ENCODE data around the gene ZC2HC1C.
A peak's percentile ranks its signal among the peaks of the same experiment; 100 is the strongest.

Gene ZC2HC1C

GRCh38 chr14:75069121-75069810 is at the start of gene ZC2HC1C:
TSS of gene ZC2HC1C (plus strand) at chr14:75069641. CDS start at chr14:75070574, 933 bp downstream.
- peak; percentile 69 for DNase-seq

GRCh38 chr14:75022655-75023054 is 46.8 kb upstream of the ZC2HC1C start:
- DNase-seq, result peak; percentile 10

- no peak for DNase-seq
Measured at GRCh38 chr14:75023108-75023507, 46.3 kb upstream of the ZC2HC1C start.

GRCh38 chr14:75025082-75025481 is 44.4 kb upstream of the ZC2HC1C start:
- no peak for DNase-seq

DNA sequence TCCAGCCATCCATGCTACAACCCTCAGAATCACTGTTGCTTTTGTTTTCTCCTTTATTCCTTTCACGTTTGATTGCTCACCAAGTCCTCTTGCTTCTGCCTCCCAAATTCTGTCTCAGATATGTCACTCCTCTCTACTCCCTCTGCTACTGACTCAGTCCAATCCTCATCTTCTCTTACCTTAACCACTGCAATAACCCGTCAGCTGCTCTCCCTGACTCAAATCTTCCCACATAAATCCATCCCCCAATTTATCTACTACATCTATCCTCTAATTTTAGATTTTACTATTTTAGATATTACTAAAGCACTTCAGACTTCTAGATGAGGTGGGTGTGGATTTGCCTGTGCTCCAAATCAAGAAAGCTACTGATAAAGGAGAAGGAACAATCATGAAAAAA is 43.6 kb upstream of the ZC2HC1C start:
- DNase-seq, result no peak

DNA sequence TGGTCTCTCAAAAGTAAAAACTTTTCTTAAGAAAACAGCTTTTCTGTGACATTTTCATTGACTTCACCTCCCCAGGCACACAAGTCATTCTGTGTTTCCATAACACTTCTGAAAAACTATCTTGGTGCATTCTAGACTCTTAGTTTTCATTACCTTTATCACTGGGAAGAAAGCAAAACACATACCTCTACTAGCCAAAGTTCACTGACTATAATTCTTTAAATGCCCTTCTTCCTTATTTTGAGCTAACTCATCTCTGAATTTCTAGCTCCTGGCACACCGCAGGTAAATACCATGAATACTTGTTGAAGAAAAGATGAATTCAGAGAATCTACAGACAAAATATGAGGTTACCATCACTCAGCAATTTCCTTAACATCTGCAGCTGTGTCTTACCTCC is 39.3 kb upstream of the ZC2HC1C start:
- DNase-seq, result no peak

DNA sequence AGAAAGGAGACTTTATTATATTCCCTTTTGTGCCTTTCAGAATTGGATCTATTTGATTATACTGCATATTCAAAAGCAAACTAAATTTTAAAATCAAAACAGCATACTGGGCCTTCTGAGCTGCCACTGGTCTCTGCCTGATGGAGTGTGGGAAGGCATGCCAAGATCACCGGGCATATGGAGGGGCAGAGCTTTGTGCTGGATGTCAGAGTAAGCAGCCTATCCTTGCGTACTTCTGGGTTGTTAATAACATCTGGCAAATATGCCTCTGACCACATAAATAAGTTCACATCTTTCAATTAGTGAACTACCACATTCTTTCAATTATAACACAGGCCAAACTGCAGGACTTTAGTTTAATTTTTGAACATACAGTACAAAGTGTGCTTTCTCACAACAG is 36.5 kb upstream of the ZC2HC1C start:
- no peak for DNase-seq

GRCh38 chr14:75040507-75040906 is 28.9 kb upstream of the ZC2HC1C start:
- DNase-seq, result no peak

GRCh38 chr14:75040959-75041358 is 28.5 kb upstream of the ZC2HC1C start:
- no peak for DNase-seq

- DNase-seq, result no peak
Measured at GRCh38 chr14:75041613-75042012, 27.8 kb upstream of the ZC2HC1C start.

GRCh38 chr14:75042035-75042434 is 27.4 kb upstream of the ZC2HC1C start:
- DNase-seq, result no peak

DNA sequence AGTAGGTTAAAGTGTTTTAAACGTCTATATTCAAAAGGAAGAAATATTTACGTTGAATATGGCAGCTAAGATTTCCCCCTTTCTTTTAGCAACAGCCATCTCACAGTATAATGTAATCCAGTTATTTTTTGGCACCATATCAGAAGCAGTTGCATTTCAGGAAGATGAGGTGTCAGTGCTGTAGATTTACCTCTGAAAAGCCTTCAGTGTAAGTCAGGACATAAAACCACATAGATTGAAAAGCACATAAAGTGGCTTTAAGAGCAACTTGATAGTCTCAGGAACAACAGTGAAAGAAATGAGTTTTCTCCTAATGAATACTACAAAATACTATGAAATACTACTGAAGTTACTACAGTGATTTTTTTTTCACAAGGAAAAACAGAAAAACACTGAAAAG is 25.1 kb upstream of the ZC2HC1C start:
- DNase-seq, result no peak

- DNase-seq, result no peak
Measured at GRCh38 chr14:75044752-75045151, 24.7 kb upstream of the ZC2HC1C start.

GRCh38 chr14:75046275-75046674 is 23.2 kb upstream of the ZC2HC1C start:
- DNase-seq, result no peak

DNA sequence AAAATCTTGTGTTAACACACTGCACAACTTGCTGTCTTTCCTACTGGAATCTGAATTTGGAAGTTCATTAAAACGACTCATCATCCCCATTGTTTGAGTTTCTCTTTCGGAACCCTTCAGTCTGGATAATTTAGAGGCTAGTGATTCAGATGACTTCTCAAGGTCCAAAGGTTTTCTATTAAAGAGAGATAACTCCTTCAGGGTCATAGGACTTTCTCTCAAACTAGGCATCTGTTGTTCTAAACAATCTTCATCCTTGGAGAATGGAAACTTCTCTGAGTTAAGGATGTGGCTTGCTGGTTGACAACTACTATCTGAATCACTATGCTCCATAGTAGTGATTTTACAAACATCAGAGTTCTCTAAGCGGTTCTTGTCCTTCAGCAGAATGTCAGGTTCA is 22.5 kb upstream of the ZC2HC1C start:
- DNase-seq, result no peak

DNA sequence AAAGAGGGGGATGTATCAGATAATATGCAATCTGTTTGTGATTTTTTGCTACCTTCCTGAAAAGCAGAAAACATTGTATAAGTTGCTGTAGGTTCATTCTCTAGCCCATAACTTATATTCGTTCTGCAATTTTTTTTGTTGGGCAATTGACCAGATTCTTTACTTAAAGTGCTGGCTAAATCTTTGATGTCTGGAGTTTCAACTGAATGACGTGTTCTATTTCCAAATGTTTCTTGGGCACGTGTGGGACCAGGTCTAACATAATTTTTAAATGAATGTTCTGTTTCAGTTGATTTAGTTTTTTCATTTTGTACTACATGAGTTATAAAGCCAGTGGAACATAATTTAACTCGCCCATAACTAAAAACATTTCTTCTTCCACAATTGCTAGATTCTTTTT is 21.9 kb upstream of the ZC2HC1C start:
- no peak for DNase-seq

GRCh38 chr14:75048101-75048500 is 21.3 kb upstream of the ZC2HC1C start:
- no peak for DNase-seq

DNA sequence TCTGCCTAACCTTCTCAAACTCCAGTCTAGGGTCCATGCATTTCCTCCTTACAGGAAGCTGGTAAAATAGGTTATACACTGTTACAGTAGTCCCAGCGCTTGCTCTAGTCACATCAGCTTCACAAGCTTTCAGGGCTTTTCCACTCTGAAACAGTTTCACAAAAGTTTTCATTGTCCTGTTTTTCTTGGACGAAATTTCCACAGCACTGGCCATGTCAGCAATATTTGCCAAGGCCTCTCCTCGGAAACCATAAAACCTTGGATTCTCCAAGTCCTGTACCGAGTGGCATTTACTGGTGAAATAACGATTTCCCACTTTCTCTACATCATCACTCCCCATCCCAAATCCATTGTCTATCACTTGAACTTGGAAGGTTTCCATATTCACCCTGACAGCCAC is 20.3 kb upstream of the ZC2HC1C start:
- DNase-seq, result no peak

- DNase-seq, result no peak
Measured at GRCh38 chr14:75049731-75050201, 19.7 kb upstream of the ZC2HC1C start.

DNA sequence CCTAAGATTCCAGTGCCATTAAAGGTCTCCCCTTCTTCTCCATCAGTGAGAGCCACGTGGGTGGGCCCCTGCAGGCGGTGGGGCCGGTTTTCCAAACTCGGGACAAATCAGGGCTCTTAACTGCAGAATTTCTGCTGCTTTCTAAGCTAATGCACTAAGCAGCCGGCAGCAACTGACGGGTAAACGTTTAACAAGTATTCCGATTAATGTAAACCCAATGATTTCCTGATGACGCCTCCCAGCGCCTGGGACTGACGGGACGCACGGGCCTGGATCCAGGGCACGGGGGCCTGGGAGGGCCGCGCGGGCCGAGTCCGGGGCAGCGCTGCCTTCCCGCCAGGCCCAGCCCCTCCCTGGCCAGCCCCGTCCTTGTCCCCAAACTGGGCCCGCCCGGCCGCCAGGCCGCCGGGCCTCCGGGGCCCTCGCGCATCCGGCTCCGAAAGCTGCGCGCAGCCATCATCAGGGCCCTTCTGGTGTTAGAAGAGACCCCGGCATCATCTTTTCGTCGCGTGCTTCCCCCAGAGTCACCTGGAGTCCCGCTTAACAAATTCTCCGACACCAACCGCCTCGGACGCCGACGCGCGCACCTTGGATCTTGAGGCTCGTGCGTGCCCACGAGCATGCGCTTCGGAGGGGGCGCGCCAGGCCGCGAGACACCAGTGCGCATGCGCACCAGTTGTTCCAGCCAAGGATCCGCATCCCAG is 18.4 kb upstream of the ZC2HC1C start, which contains the start of gene MLH3:
TSS of gene MLH3 (minus strand) at position 616 of the 704 bp plus-strand sequence. CDS start 1,812 bp downstream, outside the sequence.
- peak; percentile 86 for DNase-seq

GRCh38 chr14:75051556-75051899 is 17.9 kb upstream of the ZC2HC1C start:
- DNase-seq, result no peak

- DNase-seq, result no peak
Measured at GRCh38 chr14:75053396-75054291, 15.8 kb upstream of the ZC2HC1C start.

GRCh38 chr14:75054421-75054820 is 15.0 kb upstream of the ZC2HC1C start:
- DNase-seq, result no peak

Data from CD4-positive, alpha-beta T cell treated with Interleukin-6 for 4 hours (primary cell).